Caco-2 (cell line): ENCODE results near the gene FBXO21. TPM values are rescaled to one million over a fixed set of nuclear protein-coding genes. Genes with fewer than 3 reads are reported as not detected.

Source experiments
- BruUV-seq: library from RNA; stranded (reverse); fragments of 400-500 nt; replicated peaks from 2 replicates; lab custom pipeline; 2021; lab: Mats Ljungman, UMichigan
- CTCF ChIA-PET: fragments of 300-600 bp; sonication (Branson Sonifier 250); formaldehyde crosslinking; loops from one replicate; lab custom pipeline; 2022; ENCODE audit warnings: antibody characterized with exemption; lab: Charles Lee
- POLR2A ChIA-PET: fragments of 300-600 bp; sonication (Branson Sonifier 250); formaldehyde crosslinking; loops from one replicate; lab custom pipeline; 2022; ENCODE audit warnings: antibody characterized with exemption; lab: Charles Lee
- DNase-seq, 2 experiments: peaks; one replicate each; pipeline versions ENCODE4 v3.0.0 to v3.0.0-alpha.2; 2020 to 2022
- H3K27me3 ChIP-seq: replicated peaks from 2 replicates; pipeline ENCODE4 v1.6.0; 2011; ENCODE audit warnings: low read length; ENCODE audit not compliant: control insufficient read depth, insufficient read depth
- H3K36me3 ChIP-seq: 2 replicates; pipeline ENCODE4 v1.5.1; 2011; ENCODE audit warnings: low read length; ENCODE audit not compliant: control insufficient read depth, insufficient read depth
- H3K4me1 ChIP-seq: fragments of 250-450 bp; sonication (Bioruptor Pico); 2 replicates; pipeline ENCODE4 v1.5.1; 2020; ENCODE audit warnings: mild to moderate bottlenecking
- H3K4me3 ChIP-seq: 2 replicates; pipeline ENCODE4 v1.5.1; 2011; ENCODE audit warnings: low read depth, mild to moderate bottlenecking, control low read depth, low read length
- H3K9me3 ChIP-seq: fragments of 250-450 bp; sonication (Bioruptor Pico); 2 replicates; pipeline ENCODE4 v1.5.1; 2020; ENCODE audit warnings: mild to moderate bottlenecking, moderate library complexity
- H3K27ac Mint-ChIP-seq: one replicate; pipeline ENCODE4 v1.8.0; 2022; ENCODE audit warnings: mixed read lengths; ENCODE audit not compliant: unreplicated experiment
- H3K27me3 Mint-ChIP-seq: one replicate; pipeline ENCODE4 v1.8.0; 2022; ENCODE audit warnings: mixed read lengths; ENCODE audit not compliant: insufficient read depth, unreplicated experiment
- H3K36me3 Mint-ChIP-seq: one replicate; pipeline ENCODE4 v1.8.0; 2022; ENCODE audit warnings: mild to moderate bottlenecking, mixed read lengths; ENCODE audit not compliant: insufficient read depth, unreplicated experiment
- H3K4me1 Mint-ChIP-seq: one replicate; pipeline ENCODE4 v1.8.0; 2022; ENCODE audit warnings: low read depth, mixed read lengths; ENCODE audit not compliant: unreplicated experiment
- H3K4me3 Mint-ChIP-seq: one replicate; pipeline ENCODE4 v1.8.0; 2022; ENCODE audit warnings: mild to moderate bottlenecking, moderate library complexity, mixed read lengths; ENCODE audit not compliant: unreplicated experiment
- H3K9me3 Mint-ChIP-seq: one replicate; pipeline ENCODE4 v1.8.0; 2022; ENCODE audit warnings: mixed read lengths; ENCODE audit not compliant: unreplicated experiment
- intact Hi-C: fragments of 100-400 bp; cut with micrococcal nuclease; formaldehyde crosslinking; loops from one replicate; pipeline ENCODE4 v1.10.0; 2022; ENCODE audit not compliant: unreplicated experiment
- total RNA-seq: library from RNA; stranded (reverse); gene quantifications from 2 replicates; pipeline ENCODE4 v1.2.3, GENCODE V29; 2022
- TF ChIP-seq, protein P1 (sequence below), 2 experiments: fragments of 200-600 bp in 1 of 2; IDR thresholded peaks; 1 replicate in 1 of 2; 2 replicates in 1 of 2; pipeline versions ENCODE4 v1.5.1 to v1.8.0; 2011 to 2022; ENCODE audit warnings: antibody characterized with exemption in 1 of 2, control low read depth in 1 of 2, inconsistent platforms in 1 of 2, low read depth in 1 of 2, low read length in 1 of 2, mild to moderate bottlenecking in 1 of 2, moderate library complexity in 1 of 2; ENCODE audit not compliant: insufficient read depth in 1 of 2, severe bottlenecking in 1 of 2, unreplicated experiment in 1 of 2

FBXO21 gene
- total RNA-seq, 1 experiment from 2014 or later = 44.5 TPM

DNA sequence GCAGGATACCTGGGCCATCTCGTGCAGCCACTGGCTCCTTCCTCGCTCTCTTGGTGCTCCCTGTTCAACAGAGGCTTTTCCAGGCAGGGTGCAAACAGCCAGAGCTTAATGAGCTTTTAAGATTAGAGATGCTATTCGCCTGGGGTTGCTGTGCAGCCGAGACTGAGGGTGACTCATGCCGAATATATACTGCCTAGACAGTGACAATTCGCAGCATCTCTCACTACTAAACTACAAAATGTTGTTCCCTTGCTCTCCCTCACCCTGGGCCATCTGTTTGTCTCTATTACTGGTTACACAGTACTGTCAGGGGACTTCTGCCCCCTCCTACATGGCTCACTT is 65.0 kb downstream of the FBXO21 start:
- Mint-ChIP-seq H3K4me1 (peaks cover 10% of the 10 kb centered on the region), H3K27ac (no peak overlapping the region), H3K9me3 (peaks cover 13% of the 10 kb centered on the region), H3K4me3 (no peak overlapping the region), H3K27me3 (no peaks in the 10 kb centered on the region), H3K36me3 (no peaks in the 10 kb centered on the region)
- Histone ChIP-seq H3K27me3 (no peaks in the 10 kb centered on the region), H3K4me3 (no peak overlapping the region), H3K9me3 (peaks cover 18% of the 10 kb centered on the region), H3K4me1 (peaks cover 16% of the 10 kb centered on the region), H3K36me3 (no peaks in the 10 kb centered on the region; the same call in 1 of the 2 replicates)
- ChIA-PET CTCF (interaction anchor here (0.7 kb wide), 1 partner anchor 10 kb away, joined by 4 read pairs; no protein-coding TSS in a partner anchor), POLR2A (no interaction called here)
- intact Hi-C loops = no loop called here
- no TSS peak for BruUV-seq
- TF ChIP-seq, protein P1, sequence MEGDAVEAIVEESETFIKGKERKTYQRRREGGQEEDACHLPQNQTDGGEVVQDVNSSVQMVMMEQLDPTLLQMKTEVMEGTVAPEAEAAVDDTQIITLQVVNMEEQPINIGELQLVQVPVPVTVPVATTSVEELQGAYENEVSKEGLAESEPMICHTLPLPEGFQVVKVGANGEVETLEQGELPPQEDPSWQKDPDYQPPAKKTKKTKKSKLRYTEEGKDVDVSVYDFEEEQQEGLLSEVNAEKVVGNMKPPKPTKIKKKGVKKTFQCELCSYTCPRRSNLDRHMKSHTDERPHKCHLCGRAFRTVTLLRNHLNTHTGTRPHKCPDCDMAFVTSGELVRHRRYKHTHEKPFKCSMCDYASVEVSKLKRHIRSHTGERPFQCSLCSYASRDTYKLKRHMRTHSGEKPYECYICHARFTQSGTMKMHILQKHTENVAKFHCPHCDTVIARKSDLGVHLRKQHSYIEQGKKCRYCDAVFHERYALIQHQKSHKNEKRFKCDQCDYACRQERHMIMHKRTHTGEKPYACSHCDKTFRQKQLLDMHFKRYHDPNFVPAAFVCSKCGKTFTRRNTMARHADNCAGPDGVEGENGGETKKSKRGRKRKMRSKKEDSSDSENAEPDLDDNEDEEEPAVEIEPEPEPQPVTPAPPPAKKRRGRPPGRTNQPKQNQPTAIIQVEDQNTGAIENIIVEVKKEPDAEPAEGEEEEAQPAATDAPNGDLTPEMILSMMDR (IDR thresholded peaks at IDR 0.05; ENCODE audit: insufficient read depth in 1 of 2, low read depth in 1 of 2, low read length in 1 of 2, severe bottlenecking in 1 of 2, unreplicated experiment in 1 of 2) = no peak
- DNase-seq = no peak

DNA sequence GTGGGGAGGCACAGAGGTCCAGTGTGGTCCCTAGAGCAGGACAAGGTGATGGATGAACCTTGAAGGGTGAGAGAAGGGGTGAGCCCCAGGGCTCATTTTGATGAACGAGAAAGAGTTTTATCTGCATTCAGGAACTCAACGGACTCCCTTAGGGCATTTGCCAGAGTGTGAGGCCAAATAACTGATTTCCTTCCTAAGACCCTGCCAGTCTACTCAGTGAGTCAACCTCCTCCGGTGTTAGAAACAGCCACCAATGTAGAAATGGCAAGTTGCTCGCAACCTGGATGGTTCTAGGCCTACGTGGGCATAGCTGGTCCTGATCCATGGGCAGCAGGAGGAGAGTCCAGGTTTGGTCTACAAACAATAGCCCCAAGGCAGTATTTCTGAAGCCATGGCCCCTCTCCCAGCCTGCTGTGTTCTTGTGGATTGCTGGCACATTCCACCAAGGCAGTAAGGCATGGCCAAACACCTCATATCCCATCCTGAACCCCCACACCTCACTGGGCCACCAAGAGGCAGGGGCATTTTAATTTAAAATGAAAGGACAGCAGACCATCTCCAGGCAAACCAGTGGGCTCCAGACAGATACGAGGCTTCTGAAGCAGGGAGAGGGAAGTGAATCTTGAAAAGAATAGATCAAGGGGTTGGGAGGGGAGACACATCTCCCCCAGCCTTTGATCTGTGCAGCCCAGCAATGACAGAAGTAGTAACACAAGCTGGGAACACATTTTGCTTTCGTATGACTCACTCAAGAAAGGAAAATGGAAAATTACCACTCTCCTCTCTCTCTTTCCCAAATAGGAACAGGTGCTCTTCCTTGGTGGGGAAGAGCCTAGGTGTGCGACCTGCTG is 65.6 kb downstream of the FBXO21 start:
- Histone ChIP-seq H3K9me3 (peaks cover 18% of the 10 kb centered on the region), H3K27me3 (no peaks in the 10 kb centered on the region), H3K36me3 (no peaks in the 10 kb centered on the region; the same call in 1 of the 2 replicates), H3K4me1 (peaks cover 16% of the 10 kb centered on the region), H3K4me3 (no peak overlapping the region)
- intact Hi-C loops = no loop called here
- Mint-ChIP-seq H3K9me3 (peaks cover 13% of the 10 kb centered on the region), H3K4me1 (peaks cover 10% of the 10 kb centered on the region), H3K36me3 (no peaks in the 10 kb centered on the region), H3K27ac (no peak overlapping the region), H3K4me3 (no peak overlapping the region), H3K27me3 (no peaks in the 10 kb centered on the region)
- ChIA-PET CTCF (interaction anchor here (0.7 kb wide), 1 partner anchor 10 kb away, joined by 4 read pairs; no protein-coding TSS in a partner anchor), POLR2A (no interaction called here)
- no peak for DNase-seq
- BruUV-seq = no TSS peak
- TF ChIP-seq, protein P1 (IDR thresholded peaks at IDR 0.05; ENCODE audit: insufficient read depth in 1 of 2, low read depth in 1 of 2, low read length in 1 of 2, severe bottlenecking in 1 of 2, unreplicated experiment in 1 of 2) = no peak

DNA sequence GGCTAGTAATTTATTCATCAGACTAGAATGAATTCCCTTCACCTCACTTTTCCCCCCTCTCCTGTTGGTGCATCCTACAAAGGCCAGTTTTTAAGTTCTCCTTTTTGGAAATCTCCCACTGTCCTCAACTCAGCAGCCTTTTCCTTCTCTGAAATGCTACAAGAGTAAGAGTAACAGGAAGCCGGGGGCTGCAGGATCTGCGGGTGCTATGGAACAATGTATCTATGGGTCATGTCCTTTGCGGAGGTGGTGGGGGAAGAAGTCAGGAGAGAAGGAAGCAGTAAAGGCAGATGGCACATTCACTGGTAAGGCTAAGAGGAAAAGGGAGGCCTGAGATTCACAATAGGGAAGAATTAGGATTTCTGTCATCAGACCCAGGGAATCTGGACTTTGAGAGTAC is 68.8 kb downstream of the FBXO21 start:
- BruUV-seq = no TSS peak
- H3K27me3 Mint-ChIP-seq = no peaks in the 10 kb centered on the region
- no peak for DNase-seq
- H3K4me1 Mint-ChIP-seq = peaks cover 10% of the 10 kb centered on the region
- intact Hi-C loops = no loop called here
- Histone ChIP-seq H3K27me3 (no peaks in the 10 kb centered on the region), H3K4me1 (peaks cover 27% of the 10 kb centered on the region), H3K4me3 (no peak overlapping the region), H3K36me3 (no peaks in the 10 kb centered on the region; the same call in 1 of the 2 replicates), H3K9me3 (no peaks in the 10 kb centered on the region)
- H3K4me3 Mint-ChIP-seq = no peak overlapping the region
- ChIA-PET CTCF (interaction anchor here (0.6 kb wide), 1 partner anchor 68 kb away, joined by 4 read pairs; no protein-coding TSS in a partner anchor), POLR2A (no interaction called here)
- H3K36me3 Mint-ChIP-seq = no peaks in the 10 kb centered on the region
- H3K27ac Mint-ChIP-seq = no peak overlapping the region
- no peaks in the 10 kb centered on the region for H3K9me3 Mint-ChIP-seq
- TF ChIP-seq, protein P1 (IDR thresholded peaks at IDR 0.05; ENCODE audit: insufficient read depth in 1 of 2, low read depth in 1 of 2, low read length in 1 of 2, severe bottlenecking in 1 of 2, unreplicated experiment in 1 of 2) = no peak
